HG03159 (cell line): Measurements from ENCODE around the gene SKIDA1.
"Not testable (repeated sequence)": the region's sequence is repeated elsewhere in the genome, so short reads cannot be mapped to it uniquely, and the experiment has no call there.

Experiments used
- ATAC-seq: cut with Tn5 transposase; IDR thresholded peaks from one replicate; pipeline ENCODE4 v1.9.1; 2021; ENCODE audit warnings: mild to moderate bottlenecking, moderate library complexity; ENCODE audit not compliant: unreplicated experiment

SKIDA1 gene

DNA sequence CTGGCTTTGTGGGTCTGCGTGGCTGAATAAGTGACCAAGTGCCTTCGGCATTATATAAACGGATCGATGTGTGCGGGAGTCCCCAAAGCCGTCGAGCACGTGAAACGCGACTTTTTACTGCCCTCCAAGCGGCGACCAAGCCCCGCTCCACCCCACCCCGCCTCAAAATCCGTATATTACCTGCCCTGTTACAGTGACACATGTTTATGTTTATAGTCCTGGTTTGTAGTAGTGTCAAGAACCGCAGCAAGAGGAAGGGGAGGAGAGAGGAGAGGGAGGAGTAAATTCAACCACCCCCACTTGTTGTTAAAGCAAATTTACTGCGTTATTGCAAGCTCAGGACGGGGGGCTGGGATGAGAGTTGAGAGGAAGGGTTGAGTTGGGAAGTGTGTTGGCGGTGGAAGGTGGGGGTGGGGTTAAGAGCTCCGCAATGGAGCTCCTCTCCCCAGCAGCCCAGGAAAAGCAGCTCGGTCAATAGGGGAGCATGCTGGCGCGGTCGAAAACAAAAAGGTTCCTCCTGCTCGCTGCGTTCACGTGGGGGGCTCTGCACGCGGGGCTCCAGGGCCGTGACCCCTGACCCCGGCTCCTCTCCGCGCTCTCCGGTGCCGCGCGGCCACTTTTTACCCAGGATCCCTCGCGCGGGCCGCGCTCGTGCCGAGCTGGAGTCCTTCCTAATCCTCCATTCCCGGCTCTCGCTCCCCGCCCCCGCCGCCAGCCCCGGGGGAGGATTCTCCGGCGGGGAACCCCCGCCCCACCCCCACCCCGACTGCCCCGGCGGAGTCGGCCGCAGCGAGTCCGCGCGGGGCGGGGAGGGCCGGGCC lies at the start of gene SKIDA1:
TSS of gene SKIDA1 (minus strand) at position 316 of the 821 bp plus-strand sequence. CDS start 7,860 bp downstream, outside the sequence.
- ATAC-seq = peak; percentile 41

DNA sequence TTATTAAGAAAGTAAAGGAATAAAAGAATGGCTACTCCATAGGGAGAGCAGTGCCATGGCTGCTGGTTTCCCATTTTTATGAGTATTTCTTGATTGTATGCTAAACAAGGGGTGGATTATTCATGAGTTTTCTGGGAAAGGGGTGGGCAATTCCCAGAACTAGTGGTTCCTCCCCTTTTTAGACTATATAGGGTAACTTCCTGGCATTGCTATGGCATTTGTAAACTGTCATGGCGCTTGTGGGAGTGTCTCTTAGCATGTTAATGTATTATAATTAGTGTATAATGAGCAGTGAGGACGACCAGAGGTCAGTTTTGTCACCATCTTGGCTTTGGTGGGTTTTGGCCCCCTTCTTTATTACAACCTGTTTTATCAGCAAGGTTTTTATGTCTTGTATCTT lies 49.0 kb upstream of the SKIDA1 start:
- not testable (repeated sequence) for ATAC-seq

GRCh38 chr10:21572578-21572977 lies 47.1 kb upstream of the SKIDA1 start:
- ATAC-seq = no peak

- ATAC-seq = no peak
Observed at GRCh38 chr10:21570761-21571521, 45.5 kb upstream of the SKIDA1 start.

GRCh38 chr10:21558984-21559383 lies 33.5 kb upstream of the SKIDA1 start:
- ATAC-seq = not testable (repeated sequence)

- ATAC-seq = no peak
Observed at GRCh38 chr10:21556527-21556926, 31.0 kb upstream of the SKIDA1 start.

GRCh38 chr10:21552638-21553037 lies 27.2 kb upstream of the SKIDA1 start:
- no peak for ATAC-seq

- no peak for ATAC-seq
Observed at GRCh38 chr10:21547246-21547645, 21.8 kb upstream of the SKIDA1 start.

GRCh38 chr10:21540701-21541100 lies 15.2 kb upstream of the SKIDA1 start:
- ATAC-seq = not testable (repeated sequence)

DNA sequence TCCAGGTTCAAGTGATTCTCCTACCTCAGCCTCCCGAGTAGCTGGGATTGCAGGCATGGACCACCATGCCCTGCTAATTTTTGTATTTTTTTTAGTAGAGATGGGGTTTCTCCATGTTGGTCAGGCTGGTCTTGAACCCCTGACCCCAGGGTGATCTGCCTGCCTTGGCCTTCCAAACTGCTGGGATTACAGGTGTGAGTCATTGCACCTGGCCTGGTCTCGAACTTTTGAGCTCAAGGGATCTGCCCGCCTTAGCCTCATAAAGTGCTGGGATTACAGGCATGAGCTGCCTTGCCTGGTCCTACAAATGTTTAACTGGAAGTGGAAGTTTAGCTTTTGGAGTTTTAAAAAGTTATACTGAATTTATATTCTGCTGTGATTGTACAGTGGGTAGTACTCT lies 11.4 kb upstream of the SKIDA1 start:
- ATAC-seq = no peak

DNA sequence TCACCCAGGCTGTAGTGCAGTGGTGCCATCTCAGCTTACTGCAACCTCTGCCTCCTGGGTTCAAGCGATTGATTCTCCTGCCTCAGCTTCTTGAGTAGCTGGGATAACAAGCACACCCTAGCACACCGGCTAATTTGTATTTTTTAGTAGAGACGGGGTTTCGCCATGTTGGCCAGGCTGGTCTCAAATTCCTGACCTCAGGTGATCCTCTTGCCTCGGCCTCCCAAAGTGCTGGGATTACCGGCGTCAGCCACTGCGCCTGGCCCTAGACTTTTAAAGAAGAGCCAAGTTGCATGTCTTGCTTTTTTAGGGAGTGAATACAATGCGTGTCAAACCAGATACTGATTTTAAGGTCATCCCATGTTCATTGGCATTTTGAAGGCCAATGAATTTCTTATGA lies 10.5 kb upstream of the SKIDA1 start:
- not testable (repeated sequence) for ATAC-seq

DNA sequence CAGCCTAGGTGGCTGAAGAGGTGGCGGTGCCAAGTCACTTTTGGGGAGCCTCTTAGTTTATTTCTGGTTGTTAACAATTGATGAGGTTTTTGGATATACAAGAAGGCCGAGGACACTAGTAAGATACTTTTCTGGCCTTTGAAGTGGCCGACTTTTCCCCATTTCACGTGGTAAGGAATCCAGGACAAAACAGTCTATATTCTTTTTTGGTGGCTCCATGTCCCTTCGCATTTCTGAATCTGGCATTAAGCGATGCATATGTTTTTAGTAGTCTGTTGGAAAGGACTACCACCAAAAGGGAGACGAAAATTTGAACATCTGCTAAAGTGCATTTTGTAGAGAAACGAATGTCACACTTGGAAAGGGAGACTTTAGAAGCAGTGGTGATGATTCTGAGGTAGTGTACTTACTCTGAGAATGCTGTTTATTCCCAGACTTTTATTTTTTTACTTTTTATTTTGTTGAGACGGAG lies 10.0 kb upstream of the SKIDA1 start:
- ATAC-seq = no peak

- ATAC-seq = peak; percentile 30
Observed at GRCh38 chr10:21534604-21535493, 9.4 kb upstream of the SKIDA1 start.

DNA sequence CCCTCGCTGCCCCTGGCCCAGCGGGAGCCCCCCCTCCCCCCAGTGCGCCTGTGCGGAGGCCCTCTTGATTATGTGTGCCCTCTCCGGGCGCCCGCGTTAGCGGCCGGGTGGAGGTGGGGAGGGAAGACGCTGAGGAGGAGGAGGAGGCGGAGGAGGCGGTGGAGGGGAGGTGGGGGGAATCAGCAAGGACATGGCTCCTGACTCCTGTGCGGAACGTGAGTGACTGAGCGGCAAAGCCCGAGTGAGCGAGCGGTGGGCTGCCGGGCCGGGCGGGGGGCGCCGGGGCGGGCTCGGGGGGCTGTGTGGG lies 8.8 kb upstream of the SKIDA1 start:
- ATAC-seq = no peak

- ATAC-seq = peak; percentile 86
Observed at GRCh38 chr10:21533467-21534279, 8.2 kb upstream of the SKIDA1 start, which contains the start of gene MLLT10. Gene MLLT10 (plus strand): TSS chr10:21534232. CDS start chr10:21534645, 413 bp downstream.

GRCh38 chr10:21532694-21533466 lies 7.4 kb upstream of the SKIDA1 start:
- ATAC-seq = no peak

DNA sequence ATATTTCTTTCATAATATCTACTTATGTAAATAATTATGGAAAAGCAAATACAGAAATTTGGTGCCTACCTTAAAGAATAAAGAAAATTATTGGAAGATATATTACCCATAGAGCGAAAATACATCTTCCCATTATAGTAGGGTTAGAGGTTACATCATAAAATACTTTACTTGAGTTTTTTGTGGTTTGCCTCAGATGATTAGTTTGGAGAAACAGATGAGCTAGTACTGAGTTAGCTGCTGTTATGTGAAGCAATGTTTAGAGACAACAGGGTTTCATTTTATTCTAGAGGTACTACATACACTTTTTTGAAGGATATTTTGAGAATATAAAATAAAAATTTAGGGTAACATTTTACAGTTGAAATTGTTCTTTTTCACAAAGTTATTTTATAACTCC lies 5.7 kb upstream of the SKIDA1 start:
- ATAC-seq = no peak

- no peak for ATAC-seq
Observed at GRCh38 chr10:21530641-21531040, 5.2 kb upstream of the SKIDA1 start.

DNA sequence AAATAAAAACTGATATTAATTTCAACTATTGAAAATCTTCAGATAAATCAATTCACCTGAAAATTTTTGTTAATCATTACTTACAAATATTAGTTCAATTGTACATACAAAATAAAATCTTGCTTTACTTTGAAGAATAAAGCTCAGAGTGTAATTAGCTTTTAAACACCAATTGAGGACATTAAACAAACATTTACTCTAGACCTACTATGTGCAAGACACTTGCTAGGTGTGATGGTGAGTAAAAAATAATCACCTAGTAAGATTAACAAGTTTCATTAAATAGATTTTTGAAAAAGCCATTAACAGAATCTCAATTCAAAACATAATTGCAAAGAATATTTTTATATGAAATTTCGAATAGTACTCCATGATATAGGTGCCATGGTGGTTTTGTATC lies 4.7 kb upstream of the SKIDA1 start:
- no peak for ATAC-seq
